IMR-90 (cell line): ENCODE data around the gene COL20A1. TPM values are rescaled to one million over a fixed set of nuclear protein-coding genes. Genes with fewer than 3 reads are reported as not detected.

Experiments
- ATAC-seq: fragments of 200-7000 bp; cut with Tn5 transposase; 2 replicates; pipeline ENCODE4 v1.9.1; 2020; ENCODE audit warnings: low read depth, mild to moderate bottlenecking, moderate library complexity
- BruUV-seq: library from RNA; stranded (reverse); fragments of 400-500 nt; replicated peaks from 2 replicates; lab custom pipeline; 2021; lab: Mats Ljungman, UMichigan
- CTCF ChIA-PET: fragments of 300-600 bp; formaldehyde crosslinking; extraction: SDS; loops from one replicate; lab custom pipeline; 2021; ENCODE audit warnings: antibody characterized with exemption; lab: Yijun Ruan, JAX
- POLR2A ChIA-PET: fragments of 300-600 bp; sonication (Branson Sonifier 250); formaldehyde crosslinking; loops from one replicate; lab custom pipeline; 2022; ENCODE audit warnings: antibody characterized with exemption; ENCODE audit not compliant: unreplicated experiment; lab: Charles Lee
- DNase-seq: peaks from one replicate; pipeline ENCODE4 v3.0.0; 2013
- H2AFZ ChIP-seq: replicated peaks from 2 replicates; pipeline ENCODE3; 2013; ENCODE audit warnings: low read length, mild to moderate bottlenecking; ENCODE audit not compliant: poor library complexity
- H2AK5ac ChIP-seq: 2 replicates; pipeline ENCODE4 v1.6.1; 2013; ENCODE audit warnings: low read depth, low read length, inconsistent platforms
- H2AK9ac ChIP-seq: replicated peaks from 2 replicates; pipeline ENCODE3; 2013; ENCODE audit warnings: mild to moderate bottlenecking, low read depth, low read length, moderate library complexity; ENCODE audit not compliant: poor library complexity
- H2BK120ac ChIP-seq: 2 replicates; pipeline ENCODE4 v1.6.1; 2013; ENCODE audit warnings: low read depth, low read length, inconsistent platforms
- H2BK15ac ChIP-seq: 3 replicates; pipeline ENCODE4 v1.6.1; 2013; ENCODE audit warnings: low read depth, low read length, inconsistent platforms
- H2BK20ac ChIP-seq: 2 replicates; pipeline ENCODE4 v1.6.1; 2013; ENCODE audit warnings: low read depth, mild to moderate bottlenecking, inconsistent platforms, low read length, moderate library complexity
- H2BK5ac ChIP-seq: 2 replicates; pipeline ENCODE4 v1.6.1; 2013; ENCODE audit warnings: mild to moderate bottlenecking, low read depth, low read length, inconsistent platforms; ENCODE audit not compliant: poor library complexity, severe bottlenecking
- H3K14ac ChIP-seq: replicated peaks from 2 replicates; pipeline ENCODE4 v1.6.1; 2013; ENCODE audit warnings: low read depth, low read length, inconsistent platforms
- H3K18ac ChIP-seq: 2 replicates; pipeline ENCODE4 v1.6.1; 2013; ENCODE audit warnings: low read depth, low read length, control low read depth
- H3K23ac ChIP-seq: 2 replicates; pipeline ENCODE4 v1.6.1; 2013; ENCODE audit warnings: low read depth, low read length, inconsistent platforms
- H3K27ac ChIP-seq: 2 replicates; pipeline ENCODE4 v1.5.1; 2013; ENCODE audit warnings: mild to moderate bottlenecking, control low read depth, low read length; ENCODE audit not compliant: insufficient read depth
- H3K27me3 ChIP-seq: 2 replicates; pipeline ENCODE4 v1.6.1; 2013; ENCODE audit warnings: low read length; ENCODE audit not compliant: control insufficient read depth, insufficient read depth
- H3K36me3 ChIP-seq: 2 replicates; pipeline ENCODE4 v1.6.1; 2013; ENCODE audit warnings: low read length, mixed read lengths; ENCODE audit not compliant: control insufficient read depth, insufficient read depth
- H3K4ac ChIP-seq: 2 replicates; pipeline ENCODE4 v1.6.1; 2013; ENCODE audit warnings: low read depth, low read length, inconsistent platforms
- H3K4me1 ChIP-seq: 2 replicates; pipeline ENCODE4 v1.6.1; 2013; ENCODE audit warnings: low read length, mixed read lengths; ENCODE audit not compliant: control insufficient read depth, insufficient read depth
- H3K4me2 ChIP-seq: 2 replicates; pipeline ENCODE4 v1.6.1; 2013; ENCODE audit warnings: low read depth, mild to moderate bottlenecking, control low read depth, low read length, moderate library complexity
- H3K4me3 ChIP-seq: 2 replicates; pipeline ENCODE4 v1.5.1; 2013; ENCODE audit warnings: low read depth, mild to moderate bottlenecking, control low read depth, low read length, moderate library complexity; ENCODE audit not compliant: insufficient read depth
- H3K56ac ChIP-seq: 2 replicates; pipeline ENCODE4 v1.6.1; 2013; ENCODE audit warnings: low read length, inconsistent platforms; ENCODE audit not compliant: insufficient read depth; ENCODE audit errors: extremely low read depth
- H3K79me1 ChIP-seq, 2 experiments: 2 replicates each; pipeline ENCODE4 v1.6.1; 2013; ENCODE audit warnings: low read length in 2 of 2, inconsistent platforms in 1 of 2, low read depth in 1 of 2
- H3K9ac ChIP-seq: 2 replicates; pipeline ENCODE4 v1.6.1; 2013; ENCODE audit warnings: low read depth, low read length, control low read depth
- H3K9me1 ChIP-seq: 2 replicates; pipeline ENCODE4 v1.6.1; 2013; ENCODE audit warnings: low read length, inconsistent platforms; ENCODE audit not compliant: insufficient read depth
- H3K9me3 ChIP-seq: 2 replicates; pipeline ENCODE4 v1.6.1; 2013; ENCODE audit warnings: low read length; ENCODE audit not compliant: control insufficient read depth, insufficient read depth
- H4K20me1 ChIP-seq: 2 replicates; pipeline ENCODE4 v1.6.1; 2013; ENCODE audit warnings: low read length, inconsistent platforms; ENCODE audit not compliant: insufficient read depth
- H4K5ac ChIP-seq: 2 replicates; pipeline ENCODE4 v1.6.1; 2013; ENCODE audit warnings: mild to moderate bottlenecking, low read depth, low read length, control low read depth
- H4K8ac ChIP-seq, 2 experiments: 2 replicates each; pipeline ENCODE4 v1.6.1; 2013; ENCODE audit warnings: low read depth in 2 of 2, low read length in 2 of 2, control low read depth in 1 of 2, inconsistent platforms in 1 of 2
- H4K91ac ChIP-seq: 2 replicates; pipeline ENCODE4 v1.6.1; 2013; ENCODE audit warnings: low read depth, low read length, inconsistent platforms; ENCODE audit not compliant: insufficient read depth
- MAZ ChIP-seq: IDR thresholded peaks from 2 replicates; pipeline ENCODE4 v1.6.1; 2012; ENCODE audit warnings: low read depth, mild to moderate bottlenecking, low read length, improper control_type of control experiment, moderate library complexity, borderline replicate concordance
- MXI1 ChIP-seq: IDR thresholded peaks from 2 replicates; pipeline ENCODE4 v1.6.1; 2012; ENCODE audit warnings: low read depth, mild to moderate bottlenecking, low read length, moderate library complexity, borderline replicate concordance
- WGBS, 2 experiments: methylation state at CpG; one replicate each; pipeline versions ENCODE4 v1.1.5 to v1.1.7; 2013; ENCODE audit warnings: missing lambda C conversion rate in 2 of 2; ENCODE audit not compliant: insufficient read length in 1 of 2; ENCODE audit errors: extremely low coverage in 2 of 2; 5-methylcytosine and 5-hydroxymethylcytosine counted together
- dilution Hi-C: fragments of 300-500 bp; cut with HindIII; formaldehyde crosslinking; loops from one replicate; pipeline ENCODE4 v1.14.3; 2018; ENCODE audit warnings: low sequenced_read_pairs; ENCODE audit not compliant: unreplicated experiment
- in situ Hi-C: fragments of 300-500 bp; cut with MboI; formaldehyde crosslinking; loops from 3 replicates; pipeline ENCODE4 v1.14.3; 2019; ENCODE audit warnings: low sequenced_read_pairs, inconsistent platforms, mixed read lengths
- intact Hi-C: fragments of 100-400 bp; cut with micrococcal nuclease; formaldehyde crosslinking; loops from 2 replicates; pipeline ENCODE4 v1.10.0; 2022
- polyA plus RNA-seq, 3 experiments: library from polyadenylated mRNA; depleted of rRNA; stranded (reverse); fragments of >200 nt; gene quantifications; 2 replicates each; pipeline ENCODE4 v1.2.3, GENCODE V29; 2012; ENCODE audit warnings: low replicate concordance in 1 of 3
- total RNA-seq: library from RNA; depleted of rRNA; stranded (reverse); fragments of >200 nt; gene quantifications from 2 replicates; pipeline ENCODE4 v1.2.3, GENCODE V29; 2012

The COL20A1 gene
- total and polyA plus RNA-seq, 2 of the 4 experiments (the other 2 are of a cell fraction): not detected

- TF ChIP-seq MXI1: no peak
These were observed 18.4 kb upstream of the COL20A1 start (continued) for GRCh38 chr20:63274381-63275228.

GRCh38 chr20:63275825-63276224, 17.2 kb upstream of the COL20A1 start:
- in situ Hi-C loops (no loop called here), intact Hi-C loops (no loop called here), dilution Hi-C loops (no loop called here)
- no peak overlapping the region for H3K4ac ChIP-seq
- no peak overlapping the region for H2BK20ac ChIP-seq
- no peak overlapping the region for H4K91ac ChIP-seq
- H3K9ac ChIP-seq: no peak overlapping the region
- no peak overlapping the region for H2AFZ ChIP-seq
- H3K18ac ChIP-seq: no peak overlapping the region
- no peak overlapping the region for H4K5ac ChIP-seq
- no peaks in the 10 kb centered on the region for H3K27me3 ChIP-seq
- no peak overlapping the region for H3K56ac ChIP-seq
- no peak overlapping the region for H3K4me2 ChIP-seq
- no peak overlapping the region for H3K14ac ChIP-seq
- no peak overlapping the region for H2AK9ac ChIP-seq
- H3K9me1 ChIP-seq: peaks cover 8% of the 10 kb centered on the region; the same call in 1 of the 2 replicates
- TF ChIP-seq MAZ: no peak
- H3K27ac ChIP-seq: no peak overlapping the region
- H3K36me3 ChIP-seq: peaks cover 46% of the 10 kb centered on the region
- no peak overlapping the region for H3K23ac ChIP-seq
- H2BK15ac ChIP-seq: no peak overlapping the region
- ATAC-seq: no peak
- CTCF ChIA-PET: no interaction called here
- DNase-seq: no peak
- H4K20me1 ChIP-seq: peaks cover 67% of the 10 kb centered on the region
- no peak overlapping the region for H2BK120ac ChIP-seq
- H3K79me1 ChIP-seq: peaks cover 14 to 59% of the 10 kb centered on the region in 2 experiments
- POLR2A ChIA-PET: no interaction called here
- no peak overlapping the region for H2AK5ac ChIP-seq
- H2BK5ac ChIP-seq: no peak overlapping the region
- no peak overlapping the region for H3K4me3 ChIP-seq
- H4K8ac ChIP-seq: no peak overlapping the region
- no TSS peak for BruUV-seq
- H3K4me1 ChIP-seq: peaks cover 12% of the 10 kb centered on the region
- no peaks in the 10 kb centered on the region for H3K9me3 ChIP-seq
- WGBS, 2 experiments: 89% methylated on average over 8 of the region's 18 CpGs; no CpG with 5 or more reads in 1 of the 2 experiments
